MG63 (cell line): ENCODE measurements around the gene PDGFRA. TPM values are rescaled to one million over a fixed set of nuclear protein-coding genes. Genes with fewer than 3 reads are reported as not detected.
A peak's percentile ranks its signal among the peaks of the same experiment; 100 is the strongest.
"Not testable (repeated sequence)": the region's sequence is repeated elsewhere in the genome, so short reads cannot be mapped to it uniquely, and the experiment has no call there.

Experiments
- DNase-seq: peaks from one replicate; pipeline ENCODE4 v3.0.0-alpha.2; 2020
- H3K27me3 ChIP-seq: fragments of 250-450 bp; sonication (Bioruptor Pico); 2 replicates; pipeline ENCODE4 v1.5.1; 2020; ENCODE audit warnings: mild to moderate bottlenecking, moderate library complexity
- H3K36me3 ChIP-seq: fragments of 250-450 bp; sonication (Bioruptor Pico); 2 replicates; pipeline ENCODE4 v1.5.1; 2020; ENCODE audit warnings: mild to moderate bottlenecking, moderate library complexity
- H3K4me3 ChIP-seq: fragments of 250-450 bp; sonication (Bioruptor Pico); 2 replicates; pipeline ENCODE4 v1.5.1; 2020; ENCODE audit warnings: mild to moderate bottlenecking, moderate library complexity
- H3K9me3 ChIP-seq: fragments of 250-450 bp; sonication (Bioruptor Pico); 2 replicates; pipeline ENCODE4 v1.5.1; 2020; ENCODE audit warnings: mild to moderate bottlenecking, moderate library complexity
- total RNA-seq: library from RNA; depleted of rRNA; stranded (reverse); fragments of >200 nt; shearing (Covaris generic); gene quantifications from 2 replicates; pipeline ENCODE4 v1.2.3, GENCODE V29; 2014; ENCODE audit warnings: low replicate concordance

The PDGFRA gene
- total RNA-seq, 1 experiment from 2014 or later: 118 TPM

GRCh38 chr4:54234497-54235205, 5.6 kb downstream of the PDGFRA start:
- Histone ChIP-seq H3K9me3 (peaks cover 17% of the 10 kb centered on the region), H3K4me3 (peak overlapping the region; percentile 65), H3K36me3 (peaks cover 35% of the 10 kb centered on the region), H3K27me3 (no peaks in the 10 kb centered on the region)
- no peak for DNase-seq

DNA sequence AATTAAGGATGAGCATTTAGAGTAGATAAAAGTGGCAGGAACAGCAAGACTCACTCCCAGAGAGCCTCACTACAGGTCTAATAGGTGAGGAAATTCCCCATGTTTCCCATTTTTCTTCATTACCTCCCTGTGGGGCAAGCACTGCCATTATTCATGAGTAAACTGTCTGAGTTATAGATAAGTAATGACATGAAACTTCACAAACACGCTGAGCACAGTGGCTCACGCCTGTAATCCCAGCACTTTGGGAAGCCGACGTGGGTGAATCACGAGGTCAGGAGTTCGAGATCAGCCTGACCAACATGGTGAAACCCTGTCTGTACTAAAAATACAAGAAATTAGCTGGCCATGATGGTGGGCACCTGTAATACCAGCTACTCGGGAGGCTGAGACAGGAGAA, 7.2 kb downstream of the PDGFRA start:
- H3K4me3 ChIP-seq, DNase-seq, H3K27me3 ChIP-seq: not testable (repeated sequence)
- Histone ChIP-seq H3K36me3 (peaks cover 46% of the 10 kb centered on the region), H3K9me3 (peaks cover 33% of the 10 kb centered on the region)

GRCh38 chr4:54237770-54238169, 8.7 kb downstream of the PDGFRA start:
- no peak for DNase-seq
- Histone ChIP-seq H3K36me3 (peaks cover 51% of the 10 kb centered on the region), H3K27me3 (no peaks in the 10 kb centered on the region), H3K4me3 (no peak overlapping the region), H3K9me3 (peaks cover 42% of the 10 kb centered on the region)

GRCh38 chr4:54238389-54238788, 9.3 kb downstream of the PDGFRA start:
- Histone ChIP-seq H3K9me3 (peaks cover 48% of the 10 kb centered on the region), H3K27me3 (no peaks in the 10 kb centered on the region), H3K4me3 (no peak overlapping the region), H3K36me3 (peaks cover 57% of the 10 kb centered on the region)
- no peak for DNase-seq

GRCh38 chr4:54241268-54241823, 12.3 kb downstream of the PDGFRA start:
- H3K36me3 ChIP-seq: peaks cover 61% of the 10 kb centered on the region
- H3K4me3 ChIP-seq, H3K27me3 ChIP-seq, DNase-seq: not testable (repeated sequence)
- peaks cover 72% of the 10 kb centered on the region for H3K9me3 ChIP-seq

GRCh38 chr4:54243541-54243940, 14.4 kb downstream of the PDGFRA start:
- H3K4me3 ChIP-seq, H3K27me3 ChIP-seq, DNase-seq: not testable (repeated sequence)
- Histone ChIP-seq H3K36me3 (peaks cover 52% of the 10 kb centered on the region), H3K9me3 (peaks cover 85% of the 10 kb centered on the region)

- not testable (repeated sequence) for H3K27me3 ChIP-seq, H3K4me3 ChIP-seq, DNase-seq
- peaks cover 17% of the 10 kb centered on the region for H3K9me3 ChIP-seq
- H3K36me3 ChIP-seq: peaks cover 17% of the 10 kb centered on the region
Observed at GRCh38 chr4:54252312-54252711, 23.2 kb downstream of the PDGFRA start.

DNA sequence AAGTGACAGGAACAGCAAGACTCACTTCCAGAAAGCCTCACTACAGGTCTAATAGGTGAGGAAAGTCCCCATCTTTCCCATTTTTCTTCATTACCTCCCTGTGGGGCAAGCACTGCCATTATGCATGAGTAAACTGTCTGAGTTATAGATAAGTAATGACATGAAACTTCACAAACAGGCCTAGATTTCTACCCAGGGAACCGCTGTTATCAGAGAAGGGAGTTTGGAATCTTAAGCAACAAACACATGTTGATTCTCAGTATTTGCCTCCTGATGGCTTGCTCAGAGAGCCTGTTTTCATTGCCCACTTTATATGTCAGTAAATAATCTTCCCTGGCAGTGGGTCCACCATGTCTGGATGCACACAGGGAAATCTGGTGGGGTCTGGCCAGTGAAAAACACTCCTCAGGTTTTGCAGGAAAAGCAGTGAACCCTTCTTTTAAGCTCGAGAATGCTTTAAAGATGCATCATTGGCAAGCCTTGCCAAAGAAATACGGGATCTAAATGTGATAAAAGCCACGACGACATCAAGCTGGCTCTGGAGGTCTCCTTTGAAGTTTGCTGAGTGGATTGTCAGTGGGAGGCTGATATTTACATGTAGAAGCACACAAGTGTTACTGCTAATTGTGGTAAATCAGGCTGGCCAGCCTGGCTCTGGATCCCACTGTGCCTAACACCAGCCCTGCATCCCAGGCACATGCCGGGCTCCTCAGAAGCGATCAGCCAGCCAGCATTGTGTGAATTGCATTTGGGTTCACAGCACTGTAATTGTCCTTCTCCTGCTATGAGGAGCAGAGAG, 25.2 kb downstream of the PDGFRA start:
- Histone ChIP-seq H3K4me3 (no peak overlapping the region), H3K36me3 (peaks cover 6% of the 10 kb centered on the region), H3K9me3 (no peaks in the 10 kb centered on the region; the same call in 1 of the 2 replicates), H3K27me3 (no peaks in the 10 kb centered on the region)
- peak; percentile 46 for DNase-seq

GRCh38 chr4:54254915-54255246, 25.8 kb downstream of the PDGFRA start:
- no peak for DNase-seq
- no peak overlapping the region for H3K4me3 ChIP-seq
- H3K9me3 ChIP-seq: no peaks in the 10 kb centered on the region
- peaks cover 12% of the 10 kb centered on the region for H3K36me3 ChIP-seq
- no peaks in the 10 kb centered on the region for H3K27me3 ChIP-seq

DNA sequence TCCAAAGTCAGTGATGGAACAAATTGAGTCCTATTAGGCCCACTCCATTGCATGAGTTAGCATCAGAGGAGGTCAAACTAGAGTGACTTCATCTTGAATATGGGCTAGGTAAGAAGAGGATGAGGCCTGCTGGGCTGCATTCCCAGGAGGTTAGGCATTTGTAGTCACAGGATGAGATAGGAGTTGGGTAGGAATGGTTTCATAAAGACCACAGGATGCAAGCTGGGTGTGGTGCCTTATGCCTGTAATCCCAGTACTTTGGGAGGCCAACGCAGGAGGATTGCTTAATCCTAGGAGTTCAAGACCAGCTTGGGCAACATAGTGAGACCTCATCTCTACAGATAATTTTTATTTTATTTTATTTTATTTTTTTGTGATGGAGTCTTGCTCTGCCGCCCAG, 26.8 kb downstream of the PDGFRA start:
- Histone ChIP-seq H3K4me3 (no peak overlapping the region), H3K36me3 (peaks cover 16% of the 10 kb centered on the region), H3K9me3 (no peaks in the 10 kb centered on the region), H3K27me3 (no peaks in the 10 kb centered on the region)
- DNase-seq: peak; percentile 74

GRCh38 chr4:54256491-54257486, 27.7 kb downstream of the PDGFRA start:
- Histone ChIP-seq H3K9me3 (no peaks in the 10 kb centered on the region), H3K4me3 (no peak overlapping the region), H3K27me3 (no peaks in the 10 kb centered on the region), H3K36me3 (peaks cover 23% of the 10 kb centered on the region)
- DNase-seq: no peak

DNA sequence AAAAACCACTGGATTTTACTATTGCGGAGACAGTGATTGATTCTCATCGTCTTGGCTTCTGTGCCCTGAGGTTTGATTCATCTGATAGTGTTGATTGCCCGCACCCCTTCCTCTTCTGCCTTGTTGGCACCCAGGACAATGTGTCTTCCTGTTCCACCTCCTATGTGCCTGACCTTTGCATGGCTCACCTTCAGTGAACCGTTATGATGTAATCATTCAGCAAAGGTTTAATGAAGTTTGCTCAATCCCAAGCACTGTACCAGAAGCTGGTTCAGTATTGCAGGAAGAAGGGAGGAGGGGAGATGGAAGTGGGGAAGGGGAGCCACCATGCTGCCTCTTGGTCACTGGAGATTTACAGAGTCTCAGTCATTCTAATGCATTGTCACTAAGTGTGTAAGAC, 36.3 kb downstream of the PDGFRA start:
- H3K36me3 ChIP-seq: peaks cover 76% of the 10 kb centered on the region
- H3K27me3 ChIP-seq: no peaks in the 10 kb centered on the region
- no peak for DNase-seq
- no peaks in the 10 kb centered on the region for H3K9me3 ChIP-seq
- no peak overlapping the region for H3K4me3 ChIP-seq

DNA sequence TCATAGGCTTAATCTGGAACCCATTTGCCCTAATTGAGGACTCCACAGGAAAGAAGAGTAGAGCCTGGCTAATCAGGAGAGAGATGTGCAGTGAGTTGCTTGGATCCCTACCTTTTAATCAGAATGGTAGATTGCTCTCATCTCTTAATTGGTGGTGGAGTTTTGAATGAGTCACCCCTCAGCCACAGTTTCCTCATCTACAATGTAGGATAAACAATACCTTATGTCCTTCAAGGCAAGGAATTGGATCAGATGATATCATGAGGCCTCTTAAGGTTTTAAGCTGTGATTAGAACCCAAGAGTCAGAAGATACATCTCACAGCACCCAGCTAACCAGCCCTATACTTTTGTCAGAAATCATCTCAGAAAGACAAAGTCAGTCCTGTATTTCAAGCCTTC, 39.1 kb downstream of the PDGFRA start:
- Histone ChIP-seq H3K27me3 (no peaks in the 10 kb centered on the region), H3K36me3 (peaks cover 79% of the 10 kb centered on the region), H3K9me3 (no peaks in the 10 kb centered on the region), H3K4me3 (no peak overlapping the region)
- no peak for DNase-seq

DNA sequence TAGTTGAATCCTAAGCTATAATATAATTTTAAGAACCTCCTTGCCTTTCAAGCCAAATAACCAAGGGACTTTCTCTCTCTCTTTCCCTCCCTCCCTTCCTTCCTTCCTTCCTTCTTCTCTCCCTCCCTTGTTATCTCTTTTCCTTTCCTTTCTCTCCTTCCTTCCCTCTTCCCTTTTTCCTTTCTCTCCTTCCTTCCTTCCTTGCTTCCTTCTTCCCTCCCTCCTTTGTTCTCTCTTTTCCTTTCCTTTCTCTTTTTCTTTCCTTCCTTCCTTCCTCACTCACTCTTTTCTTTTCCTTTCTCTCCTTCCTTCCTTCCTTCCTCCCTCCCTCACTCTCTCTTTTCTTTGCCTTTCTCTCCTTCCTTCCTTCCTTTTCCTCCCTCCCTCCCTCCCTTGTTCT, 42.4 kb downstream of the PDGFRA start:
- peaks cover 81% of the 10 kb centered on the region for H3K36me3 ChIP-seq

DNA sequence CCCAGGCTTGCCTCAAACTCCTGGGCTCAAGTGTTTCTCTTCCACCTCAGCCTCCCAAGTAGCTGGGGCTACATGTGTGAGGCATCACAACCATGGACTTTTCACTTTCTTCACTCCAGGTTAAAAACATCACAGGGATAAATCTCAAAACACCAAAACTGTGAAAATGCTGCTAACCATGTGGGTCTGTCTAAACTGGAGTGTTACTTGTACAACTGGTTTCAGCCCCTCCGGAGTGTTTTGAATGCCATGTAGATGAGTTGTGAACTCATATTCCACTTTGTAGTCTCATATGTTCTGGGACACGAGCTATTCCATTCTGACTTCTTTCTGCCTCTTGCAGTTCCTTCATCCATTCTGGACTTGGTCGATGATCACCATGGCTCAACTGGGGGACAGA, 43.0 kb downstream of the PDGFRA start:
- peaks cover 80% of the 10 kb centered on the region for H3K36me3 ChIP-seq
- no peak for DNase-seq
- H3K27me3 ChIP-seq: no peaks in the 10 kb centered on the region
- H3K9me3 ChIP-seq: no peaks in the 10 kb centered on the region
- no peak overlapping the region for H3K4me3 ChIP-seq

More for the DNA sequence above, 42.4 kb downstream of the PDGFRA start:
- Histone ChIP-seq H3K9me3 (no peaks in the 10 kb centered on the region), H3K27me3 (no peaks in the 10 kb centered on the region), H3K4me3 (no peak overlapping the region)
- no peak for DNase-seq

DNA sequence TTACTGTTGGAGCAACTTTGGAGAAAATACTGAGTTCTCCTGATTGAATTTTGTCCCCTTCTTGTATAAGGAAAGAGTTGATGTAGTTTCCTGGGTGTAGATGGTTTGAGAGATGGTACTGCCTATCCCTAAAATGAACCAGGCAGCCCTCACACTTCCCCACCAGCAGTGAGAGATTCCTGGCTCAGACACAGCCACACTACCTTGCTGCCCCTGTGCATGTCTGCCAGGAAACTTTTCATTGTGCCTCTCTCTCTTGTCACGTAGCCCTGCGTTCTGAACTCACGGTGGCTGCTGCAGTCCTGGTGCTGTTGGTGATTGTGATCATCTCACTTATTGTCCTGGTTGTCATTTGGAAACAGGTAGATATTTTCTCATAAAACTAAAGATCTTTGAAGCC, 45.2 kb downstream of the PDGFRA start:
- Histone ChIP-seq H3K4me3 (no peak overlapping the region), H3K36me3 (peaks cover 72% of the 10 kb centered on the region), H3K9me3 (no peaks in the 10 kb centered on the region), H3K27me3 (no peaks in the 10 kb centered on the region)
- no peak for DNase-seq
